Measurements from ENCODE around the gene DNAJC25. TPM values are rescaled to one million over a fixed set of nuclear protein-coding genes. Genes with fewer than 3 reads are reported as not detected.
A peak's percentile ranks its signal among the peaks of the same experiment; 100 is the strongest.

Gene DNAJC25
- total RNA-seq, result 1 to 10 TPM; 3.8 to 9.6 TPM

GRCh38 chr9:111631214-111631971 lies at the start of gene DNAJC25:
Gene DNAJC25, plus strand, starts transcription at chr9:111631334. Its CDS starts 74 bp downstream, at chr9:111631408.
- no peaks in the 10 kb centered on the region for H3K27me3 Mint-ChIP-seq
- no peaks in the 10 kb centered on the region for H3K9me3 Mint-ChIP-seq
- H3K27ac Mint-ChIP-seq, result peak within 1 kb of the TSS; percentile 93
- H3K4me1 Mint-ChIP-seq, result peaks cover 35% of the 10 kb centered on the region
- peak; percentile 99 for ATAC-seq (replicated peaks)
- peak within 1 kb of the TSS; percentile 96 for H3K4me3 Mint-ChIP-seq
- peaks cover 49% of the 10 kb centered on the region for H3K36me3 Mint-ChIP-seq (ENCODE audit: low read depth)

- no peaks in the 10 kb centered on the region for H3K27me3 Mint-ChIP-seq
- H3K9me3 Mint-ChIP-seq, result no peaks in the 10 kb centered on the region
- no peak for ATAC-seq (replicated peaks)
- no peaks in the 10 kb centered on the region for H3K36me3 Mint-ChIP-seq (ENCODE audit: low read depth)
- H3K4me1 Mint-ChIP-seq, result no peaks in the 10 kb centered on the region
- no peak overlapping the region for H3K4me3 Mint-ChIP-seq
- H3K27ac Mint-ChIP-seq, result no peak overlapping the region
These were observed 48.2 kb upstream of the DNAJC25 start for GRCh38 chr9:111582888-111583287.

DNA sequence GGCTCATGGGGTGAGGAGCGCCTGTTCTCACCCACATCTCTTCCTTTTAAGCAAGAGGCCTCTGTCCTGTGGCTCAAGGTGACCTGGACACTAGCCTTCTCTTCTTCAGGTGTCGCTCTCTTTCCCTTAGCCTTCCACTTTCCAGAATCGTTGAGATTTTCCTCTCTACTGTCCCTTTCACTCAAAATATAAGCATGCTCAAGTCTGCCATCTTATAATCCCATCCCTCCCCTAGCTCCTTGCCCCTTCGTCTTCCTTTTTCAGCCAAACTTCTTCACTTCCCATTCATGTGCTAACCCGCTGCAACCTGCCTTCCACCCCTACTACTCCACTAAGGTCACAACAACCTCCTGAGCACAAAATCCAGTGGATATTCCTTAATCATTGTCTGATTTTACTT lies 44.8 kb upstream of the DNAJC25 start:
- H3K36me3 Mint-ChIP-seq (ENCODE audit: low read depth), result no peaks in the 10 kb centered on the region
- no peaks in the 10 kb centered on the region for H3K27me3 Mint-ChIP-seq
- H3K4me1 Mint-ChIP-seq, result no peaks in the 10 kb centered on the region
- no peak for ATAC-seq (replicated peaks)
- no peak overlapping the region for H3K27ac Mint-ChIP-seq
- no peak overlapping the region for H3K4me3 Mint-ChIP-seq
- no peaks in the 10 kb centered on the region for H3K9me3 Mint-ChIP-seq

- H3K4me3 Mint-ChIP-seq, result no peak overlapping the region
- no peaks in the 10 kb centered on the region for H3K4me1 Mint-ChIP-seq
- H3K36me3 Mint-ChIP-seq (ENCODE audit: low read depth), result no peaks in the 10 kb centered on the region
- ATAC-seq (replicated peaks), result no peak
- H3K27me3 Mint-ChIP-seq, result no peaks in the 10 kb centered on the region
- no peak overlapping the region for H3K27ac Mint-ChIP-seq
- H3K9me3 Mint-ChIP-seq, result no peaks in the 10 kb centered on the region
These were observed 42.3 kb upstream of the DNAJC25 start for GRCh38 chr9:111588846-111589245.

DNA sequence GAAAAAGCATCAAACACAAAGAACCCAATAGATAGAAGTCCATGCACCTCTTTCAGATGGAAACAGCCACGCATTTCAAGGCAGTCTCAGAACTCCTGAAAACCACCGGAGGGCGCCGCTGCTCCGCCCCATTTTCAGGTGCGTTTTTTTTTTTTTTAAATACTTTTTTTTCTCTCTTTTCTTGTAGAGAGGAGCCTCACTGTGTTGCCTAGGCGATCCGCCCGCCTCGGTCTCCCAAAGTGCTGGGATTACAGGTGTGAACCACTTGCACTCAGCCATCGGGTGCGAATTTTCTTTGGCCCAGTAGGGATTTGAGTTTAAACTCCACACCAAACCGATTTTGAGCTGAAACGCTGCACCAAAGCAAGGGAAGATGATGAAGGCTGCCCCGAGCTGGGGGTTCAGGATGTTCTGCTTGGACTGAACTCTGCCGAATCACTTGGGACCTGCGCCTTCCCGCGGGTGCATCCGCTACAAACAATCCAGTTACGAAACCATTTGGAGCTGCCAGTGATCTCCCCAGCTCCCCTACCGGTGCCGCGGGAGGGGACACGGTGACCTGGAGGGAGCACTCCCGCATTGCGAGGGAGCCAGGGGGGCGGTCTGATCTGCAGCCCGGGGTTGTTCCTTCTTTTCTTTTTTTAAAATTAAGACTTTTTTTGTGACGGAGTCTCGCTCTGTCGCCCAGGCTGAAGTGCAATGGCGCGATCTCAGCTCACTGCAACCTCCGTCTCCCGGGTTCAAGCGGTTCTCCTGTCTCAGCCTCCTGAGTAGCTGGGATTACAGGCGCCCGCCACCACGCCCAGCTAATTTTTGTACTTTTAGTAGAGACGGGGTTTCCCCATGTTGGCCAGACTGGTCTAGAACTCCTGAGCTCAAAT lies 33.0 kb upstream of the DNAJC25 start:
- peak; percentile 71 for ATAC-seq (replicated peaks)
- Mint-ChIP-seq H3K4me3 (peak overlapping the region; percentile 89), H3K27me3 (peaks cover 13% of the 10 kb centered on the region)

DNA sequence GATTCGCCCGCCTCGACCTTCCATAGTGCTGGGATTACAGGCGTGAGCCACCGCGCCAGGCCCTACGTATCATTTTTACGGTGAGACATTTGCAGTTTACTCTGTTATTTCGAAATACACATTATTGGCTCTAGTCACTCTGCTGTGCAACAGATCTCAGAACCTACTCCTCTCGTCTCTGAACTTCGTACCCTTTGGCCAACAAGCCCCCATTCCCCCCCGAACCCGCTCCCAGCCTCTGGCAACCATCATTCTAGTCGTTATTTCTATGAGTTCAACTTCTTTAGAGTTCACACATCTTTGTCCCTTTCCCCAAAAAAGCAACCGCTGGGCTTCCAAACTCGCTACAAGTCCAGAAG lies 32.4 kb upstream of the DNAJC25 start:
- Mint-ChIP-seq H3K27ac (peak overlapping the region; percentile 50), H3K9me3 (no peaks in the 10 kb centered on the region), H3K4me3 (peak overlapping the region; percentile 89), H3K27me3 (peaks cover 13% of the 10 kb centered on the region), H3K4me1 (peaks cover 5% of the 10 kb centered on the region), H3K36me3 (ENCODE audit: low read depth) (no peaks in the 10 kb centered on the region)
- ATAC-seq (replicated peaks), result peak; percentile 52

More for the DNA sequence above, 33.0 kb upstream of the DNAJC25 start:
- no peaks in the 10 kb centered on the region for H3K36me3 Mint-ChIP-seq (ENCODE audit: low read depth)
- H3K9me3 Mint-ChIP-seq, result no peaks in the 10 kb centered on the region
- H3K27ac Mint-ChIP-seq, result peak overlapping the region; percentile 50
- peaks cover 5% of the 10 kb centered on the region for H3K4me1 Mint-ChIP-seq

- Mint-ChIP-seq H3K27ac (peak within 1 kb of the TSS; percentile 57), H3K36me3 (ENCODE audit: low read depth) (no peaks in the 10 kb centered on the region), H3K4me1 (peaks cover 5% of the 10 kb centered on the region), H3K27me3 (peaks cover 13% of the 10 kb centered on the region), H3K9me3 (no peaks in the 10 kb centered on the region), H3K4me3 (peak within 1 kb of the TSS; percentile 89)
- peak; percentile 29 for ATAC-seq (replicated peaks)
These were observed 31.8 kb upstream of the DNAJC25 start, which contains the start of gene PTGR1 for GRCh38 chr9:111599092-111599954. Gene PTGR1, minus strand, starts transcription at chr9:111599647. Its CDS starts 2,225 bp downstream, at chr9:111597422.

GRCh38 chr9:111599955-111600343 lies 31.2 kb upstream of the DNAJC25 start:
- Mint-ChIP-seq H3K4me1 (peaks cover 5% of the 10 kb centered on the region), H3K27me3 (peaks cover 13% of the 10 kb centered on the region), H3K4me3 (peak overlapping the region; percentile 89), H3K36me3 (ENCODE audit: low read depth) (no peaks in the 10 kb centered on the region), H3K27ac (no peak overlapping the region), H3K9me3 (no peaks in the 10 kb centered on the region)
- no peak for ATAC-seq (replicated peaks)

GRCh38 chr9:111601237-111602018 lies 29.7 kb upstream of the DNAJC25 start:
- Mint-ChIP-seq H3K4me3 (peak overlapping the region; percentile 15), H3K9me3 (no peaks in the 10 kb centered on the region), H3K27ac (no peak overlapping the region), H3K4me1 (peaks cover 5% of the 10 kb centered on the region), H3K36me3 (ENCODE audit: low read depth) (no peaks in the 10 kb centered on the region), H3K27me3 (peaks cover 13% of the 10 kb centered on the region)
- ATAC-seq (replicated peaks), result no peak

GRCh38 chr9:111603041-111603440 lies 28.1 kb upstream of the DNAJC25 start:
- Mint-ChIP-seq H3K9me3 (no peaks in the 10 kb centered on the region), H3K36me3 (ENCODE audit: low read depth) (no peaks in the 10 kb centered on the region), H3K4me1 (peaks cover 5% of the 10 kb centered on the region), H3K4me3 (no peak overlapping the region), H3K27ac (no peak overlapping the region), H3K27me3 (peaks cover 13% of the 10 kb centered on the region)
- ATAC-seq (replicated peaks), result no peak

- ATAC-seq (replicated peaks), result no peak
- Mint-ChIP-seq H3K9me3 (no peaks in the 10 kb centered on the region), H3K27me3 (peaks cover 15% of the 10 kb centered on the region), H3K27ac (no peak overlapping the region), H3K4me1 (peaks cover 4% of the 10 kb centered on the region), H3K36me3 (ENCODE audit: low read depth) (no peaks in the 10 kb centered on the region), H3K4me3 (no peak overlapping the region)
These were observed 27.0 kb upstream of the DNAJC25 start for GRCh38 chr9:111604054-111604615.

DNA sequence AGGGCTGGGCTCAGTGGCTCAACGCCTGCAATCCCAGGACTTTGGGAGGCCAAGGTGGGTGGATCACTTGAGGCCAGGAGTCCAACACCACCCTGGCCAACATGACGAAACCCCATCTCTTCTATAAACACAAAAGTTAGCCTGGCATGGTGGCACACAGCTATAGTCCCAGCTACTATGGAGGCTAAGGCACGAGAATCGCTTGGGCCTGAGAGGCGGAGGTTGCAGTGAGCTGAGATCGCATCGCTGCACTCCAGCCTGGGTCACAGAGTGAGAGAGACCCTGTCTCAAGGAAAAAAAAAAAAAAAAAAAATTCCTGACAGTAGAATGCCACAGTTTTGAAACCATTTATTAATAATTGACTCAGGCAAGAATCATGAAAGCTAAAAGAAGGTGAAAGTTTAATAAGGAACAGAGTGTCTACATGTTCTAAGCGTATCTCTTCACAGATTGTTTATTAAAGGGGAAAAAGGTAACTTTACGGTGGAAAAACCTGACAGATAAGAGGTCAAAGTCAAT lies 26.0 kb upstream of the DNAJC25 start:
- no peak overlapping the region for H3K27ac Mint-ChIP-seq
- no peaks in the 10 kb centered on the region for H3K36me3 Mint-ChIP-seq (ENCODE audit: low read depth)
- no peak for ATAC-seq (replicated peaks)
- H3K9me3 Mint-ChIP-seq, result no peaks in the 10 kb centered on the region
- no peak overlapping the region for H3K4me3 Mint-ChIP-seq
- peaks cover 13% of the 10 kb centered on the region for H3K27me3 Mint-ChIP-seq
- H3K4me1 Mint-ChIP-seq, result no peaks in the 10 kb centered on the region

DNA sequence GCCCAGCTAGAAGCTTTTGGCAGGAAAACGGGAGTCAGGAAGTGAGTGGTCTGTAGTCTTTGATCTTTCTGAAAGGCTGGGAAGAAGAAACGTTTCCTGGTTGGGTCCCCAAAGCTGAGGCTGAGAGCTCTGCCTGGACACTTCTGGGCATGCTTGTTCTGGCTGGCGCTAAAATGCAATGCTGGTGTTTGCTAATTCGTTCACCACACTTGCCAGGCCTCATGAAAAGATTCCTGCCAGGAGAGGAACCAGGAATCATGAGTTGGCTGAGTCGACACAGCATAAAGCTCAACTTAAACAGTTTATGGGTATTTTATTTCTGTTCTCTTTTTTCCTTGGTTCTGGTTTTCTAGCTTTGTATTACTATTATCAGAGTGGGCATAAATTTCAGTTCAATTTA lies 21.0 kb upstream of the DNAJC25 start:
- no peaks in the 10 kb centered on the region for H3K36me3 Mint-ChIP-seq (ENCODE audit: low read depth)
- H3K27me3 Mint-ChIP-seq, result peaks cover 33% of the 10 kb centered on the region
- H3K4me3 Mint-ChIP-seq, result no peak overlapping the region
- ATAC-seq (replicated peaks), result no peak
- no peaks in the 10 kb centered on the region for H3K4me1 Mint-ChIP-seq
- no peaks in the 10 kb centered on the region for H3K9me3 Mint-ChIP-seq
- no peak overlapping the region for H3K27ac Mint-ChIP-seq

All from activated T-helper 17 cell treated with anti-CD3 and anti-CD28 coated beads, Interleukin-2, amount 50 U/mL, for 72 hours (primary cell).